GM19240 (cell line): ENCODE data around the gene RAG1.

ENCODE experiments used
- DNase-seq: peaks from one replicate; pipeline ENCODE4 v3.0.0; 2011; ENCODE audit warnings: low spot score; ENCODE audit not compliant: insufficient read length

The RAG1 gene

DNA sequence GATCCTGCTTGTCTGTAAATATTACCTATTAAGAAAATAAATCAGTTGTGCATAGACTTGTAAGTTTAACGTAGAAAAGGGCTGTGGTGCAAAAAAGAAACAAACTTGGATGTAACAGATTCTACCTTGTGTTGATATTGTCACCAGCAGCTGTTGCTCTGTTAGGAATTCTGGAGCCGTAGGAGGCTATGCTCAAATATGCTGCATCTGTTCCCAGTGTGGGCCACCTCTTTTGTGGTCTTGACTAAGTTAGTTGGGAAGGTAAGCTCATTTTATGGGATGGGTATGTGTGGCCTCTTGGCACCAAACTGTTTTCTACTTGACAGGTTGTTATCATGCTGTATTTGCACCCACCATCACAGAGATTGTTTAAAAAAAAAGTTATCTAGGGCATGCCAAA, 59.7 kb downstream of the RAG1 start:
- no peak for DNase-seq

DNA sequence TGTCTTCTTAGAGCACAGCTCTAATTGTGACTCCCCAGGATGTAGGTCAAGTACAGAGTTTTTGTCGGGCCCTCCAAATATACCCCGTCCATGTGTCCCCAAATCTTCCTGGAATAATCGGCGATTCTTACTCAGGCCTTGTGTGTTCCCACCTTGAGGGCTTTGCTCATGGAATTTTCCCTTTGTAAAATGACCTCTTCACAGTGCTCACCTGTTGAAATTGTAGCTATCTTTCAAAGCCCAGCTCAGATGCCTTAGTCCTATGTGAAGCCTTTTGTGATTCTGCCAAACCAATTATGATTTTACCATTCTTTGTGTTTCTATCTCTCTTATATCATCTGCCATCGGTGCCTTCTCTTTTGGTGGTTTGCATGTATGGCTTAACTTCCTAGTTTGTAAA, 60.3 kb downstream of the RAG1 start:
- DNase-seq = no peak

DNA sequence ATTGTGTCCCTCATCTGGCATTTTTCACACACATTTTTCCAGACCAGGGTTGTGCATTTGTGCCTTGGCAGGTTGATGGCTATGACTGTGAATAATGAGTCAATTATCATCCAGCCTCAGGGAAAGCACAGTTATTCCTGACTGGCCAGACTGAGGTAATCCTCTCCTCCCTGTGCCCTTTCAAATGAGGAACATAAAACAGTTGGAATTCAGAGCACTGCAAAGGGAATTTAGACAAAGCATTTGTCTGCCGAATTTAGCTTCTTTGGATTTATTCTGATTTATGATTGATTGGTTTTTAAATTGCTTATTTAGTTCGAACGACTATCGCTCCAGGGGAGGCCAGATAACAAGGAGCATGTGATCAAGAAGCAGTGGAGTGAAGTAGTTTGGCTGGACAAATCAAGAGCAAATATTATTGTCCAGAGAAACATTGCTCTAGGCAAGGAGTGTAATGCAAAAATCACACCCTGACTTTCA, 61.0 kb downstream of the RAG1 start:
- DNase-seq = no peak
